ENCODE results near the gene BRME1. TPM values are rescaled to one million over a fixed set of nuclear protein-coding genes. Genes with fewer than 3 reads are reported as not detected.

Gene BRME1
- total and polyA plus RNA-seq, 10 donors, result 0.97 to 3.8 (median 2.4) TPM

- no peaks in the 10 kb centered on the region for H3K36me3 ChIP-seq
- no peaks in the 10 kb centered on the region for H3K9me3 ChIP-seq
- peak overlapping the region in 1 of 8 donors; percentile 13 for H3K4me3 ChIP-seq
- TF ChIP-seq POLR2A (IDR thresholded peaks at IDR 0.05) (no peak), POLR2AphosphoS5 (IDR thresholded peaks at IDR 0.05) (no peak), CTCF (IDR thresholded peaks at IDR 0.05 in 8 of 11, conservative IDR thresholded peaks at IDR 0.05 in 3 of 11) (no peak)
- peaks cover 0 to 6% (median 0%) of the 10 kb centered on the region in 7 donors for H3K27me3 ChIP-seq (replicated peaks in 1 of 7)
- intact Hi-C loops (cut with DNase I; ENCODE audit: low total_unique reads), result loop anchor here (5.0 to 10.0 kb wide), 2 partner anchors 164 to 191 kb away; partner anchors contain the start of gene MISP3
- 18 to 25% (median 22%) methylated on average over 12 of the region's 12 CpGs for WGBS, 5 donors
- no peak for DNase-seq
- H3K4me1 ChIP-seq, result peaks cover 22 to 66% (median 37%) of the 10 kb centered on the region in 6 donors
- H3K27ac ChIP-seq, result peak overlapping the region; percentile 13 to 87 (median 71)
Measured at GRCh38 chr19:13881251-13881691, 24.6 kb downstream of the BRME1 start.

- Histone ChIP-seq H3K27me3 (replicated peaks in 1 of 7) (peaks cover 0 to 6% (median 0%) of the 10 kb centered on the region in 7 donors), H3K4me1 (peaks cover 22 to 57% (median 37%) of the 10 kb centered on the region in 6 donors), H3K9me3 (no peaks in the 10 kb centered on the region), H3K36me3 (no peaks in the 10 kb centered on the region), H3K27ac (peak overlapping the region; percentile 48 to 87 (median 76)), H3K4me3 (peak overlapping the region in 3 of 8 donors; percentile 14 to 54 (median 19))
- 5 to 7% (median 5%) methylated on average over 23 to 34 of the region's 34 CpGs for WGBS, 5 donors
- peak; percentile 99 to 100 (median 100) for TF ChIP-seq CTCF (IDR thresholded peaks at IDR 0.05 in 8 of 11, conservative IDR thresholded peaks at IDR 0.05 in 3 of 11)
- TF ChIP-seq POLR2AphosphoS5 (IDR thresholded peaks at IDR 0.05), result peak; percentile 75 to 89 (median 79)
- no peak for TF ChIP-seq POLR2A (IDR thresholded peaks at IDR 0.05)
- DNase-seq, result peak; percentile 100
- intact Hi-C loops (cut with DNase I; ENCODE audit: low total_unique reads), result loop anchor here (5.0 to 10.0 kb wide), 2 partner anchors 164 to 192 kb away; partner anchors contain the start of gene MISP3
Measured at GRCh38 chr19:13880059-13881043, 25.6 kb downstream of the BRME1 start.

- 92 to 94% (median 93%) methylated on average over 24 to 27 of the region's 27 CpGs for WGBS, 5 donors
Measured at GRCh38 chr19:13877303-13877702, 28.6 kb downstream of the BRME1 start.

More at GRCh38 chr19:13877303-13877702, 28.6 kb downstream of the BRME1 start:
- TF ChIP-seq POLR2AphosphoS5 (IDR thresholded peaks at IDR 0.05) (no peak), CTCF (IDR thresholded peaks at IDR 0.05 in 8 of 11, conservative IDR thresholded peaks at IDR 0.05 in 3 of 11) (no peak), POLR2A (IDR thresholded peaks at IDR 0.05) (no peak)
- H3K27me3 ChIP-seq (replicated peaks in 1 of 7), result peaks cover 0 to 23% (median 5%) of the 10 kb centered on the region in 7 donors
- H3K9me3 ChIP-seq, result no peaks in the 10 kb centered on the region
- H3K27ac ChIP-seq, result no peak overlapping the region
- no peak overlapping the region for H3K4me3 ChIP-seq
- no peak for DNase-seq
- intact Hi-C loops (cut with DNase I; ENCODE audit: low total_unique reads), result no loop called here
- H3K4me1 ChIP-seq, result peaks cover 22 to 53% (median 39%) of the 10 kb centered on the region in 6 donors
- H3K36me3 ChIP-seq, result no peaks in the 10 kb centered on the region
